Stomach (tissue), 9 donors: ENCODE results near the gene GLB1L2. TPM values are rescaled to one million over a fixed set of nuclear protein-coding genes. Genes with fewer than 3 reads are reported as not detected.

Experiments
- DNase-seq, 2 donors: peaks; one replicate each; pipeline versions ENCODE4 v3.0.0 to v3.0.0-alpha.2; 2013 to 2019
- H3K27ac ChIP-seq, 5 donors: fragments of 200-600 bp in 4 of 5; sonication (generic) in 4 of 5; one replicate each; pipeline ENCODE4 v1.5.1; 2013 to 2019; ENCODE audit warnings: mild to moderate bottlenecking in 1 of 5, moderate library complexity in 1 of 5
- H3K27me3 ChIP-seq, 3 donors: fragments of 200-600 bp; sonication (generic); one replicate each; pipeline ENCODE4 v1.5.1; 2017 to 2019; ENCODE audit warnings: mixed run types in 1 of 3
- H3K36me3 ChIP-seq, 4 donors: fragments of 200-600 bp; sonication (generic); 1 replicate in 3 of 4; 2 replicates in 1 of 4; pipeline ENCODE4 v1.5.1; 2016 to 2019
- H3K4me1 ChIP-seq, 4 donors: fragments of 200-600 bp; sonication (generic); one replicate each; pipeline ENCODE4 v1.5.1; 2016 to 2019
- H3K4me3 ChIP-seq, 4 donors: fragments of 200-600 bp; sonication (generic) in 3 of 4; one replicate each; pipeline ENCODE4 v1.5.1; 2016 to 2019; ENCODE audit warnings: mild to moderate bottlenecking in 1 of 4
- H3K9me3 ChIP-seq, 4 donors: fragments of 200-600 bp; sonication (generic); one replicate each; pipeline ENCODE4 v1.5.1; 2016 to 2019
- CTCF ChIP-seq, 7 experiments: fragments of 450-650 bp in 4 of 7; fragments of 200-600 bp in 3 of 7; sonication (generic) in 3 of 7; IDR thresholded peaks; one replicate each; pipeline ENCODE4 v1.5.1; 2016 to 2019; ENCODE audit warnings: antibody characterized with exemption in 7 of 7, control low read depth in 2 of 7, mild to moderate bottlenecking in 1 of 7
- EP300 ChIP-seq: sonication (generic); formaldehyde crosslinking; IDR thresholded peaks from one replicate; pipeline ENCODE4 v1.6.1; 2017; ENCODE audit warnings: antibody characterized with exemption
- POLR2A ChIP-seq, 4 donors: fragments of 450-650 bp; IDR thresholded peaks; one replicate each; pipeline ENCODE4 v1.6.1; 2016; ENCODE audit warnings: antibody characterized with exemption in 4 of 4, control low read depth in 2 of 4, mild to moderate bottlenecking in 1 of 4, moderate library complexity in 1 of 4
- POLR2AphosphoS5 ChIP-seq, 3 donors: sonication (generic); formaldehyde crosslinking; IDR thresholded peaks; one replicate each; pipeline ENCODE4 v1.6.1; 2016; ENCODE audit warnings: antibody characterized with exemption in 3 of 3
- WGBS, 5 donors: extraction: QIAGEN DNeasy Blood & Tissue Kit in 3 of 5; methylation state at CpG; one replicate each; pipeline versions ENCODE4 v1.1.5 to v1.1.7; 2013 to 2018; 5-methylcytosine and 5-hydroxymethylcytosine counted together
- intact Hi-C: fragments of 100-400 bp; cut with DNase I; formaldehyde crosslinking; loops from one replicate; pipeline ENCODE4 v1.15.1; 2023; ENCODE audit warnings: low total_unique reads
- polyA plus RNA-seq, 3 donors: library from polyadenylated mRNA; stranded (reverse); fragments of 200-250 nt; gene quantifications; one replicate each; pipeline ENCODE4 v1.2.3, GENCODE V29; 2013
- total RNA-seq, 5 donors: library from RNA; depleted of rRNA; stranded (reverse); fragments of >200 nt; gene quantifications; one replicate each; pipeline versions ENCODE4 v1.1.0 to v1.2.3, GENCODE V29; 2014 to 2016
- donor health status: healthy with polysubstance abuse.
- donor health status: Bipolar disorder and iron deficiency.
- donor health status: healthy.

The GLB1L2 gene
- total and polyA plus RNA-seq, 8 donors, result 2.1 to 19.2 (median 5.3) TPM

GRCh38 chr11:134287561-134287960 is 44.2 kb upstream of the GLB1L2 start:
- no peak overlapping the region for H3K27ac ChIP-seq
- no peak for TF ChIP-seq CTCF (IDR thresholded peaks at IDR 0.05)
- TF ChIP-seq POLR2AphosphoS5 (IDR thresholded peaks at IDR 0.05), result no peak
- no peak for TF ChIP-seq POLR2A (IDR thresholded peaks at IDR 0.05)
- no peak for TF ChIP-seq EP300
- no peak for DNase-seq
- peaks cover 0 to 3% (median 0%) of the 10 kb centered on the region in 3 donors for H3K27me3 ChIP-seq
- H3K4me1 ChIP-seq, result no peaks in the 10 kb centered on the region
- 88 to 94% (median 89%) methylated on average over 12 of the region's 12 CpGs for WGBS, 5 donors
- H3K9me3 ChIP-seq, result no peaks in the 10 kb centered on the region
- no peak overlapping the region for H3K4me3 ChIP-seq
- H3K36me3 ChIP-seq, result no peaks in the 10 kb centered on the region
- intact Hi-C loops, result no loop called here

- no peaks in the 10 kb centered on the region for H3K9me3 ChIP-seq
- H3K36me3 ChIP-seq, result no peaks in the 10 kb centered on the region
- intact Hi-C loops, result no loop called here
- TF ChIP-seq EP300 (no peak), CTCF (IDR thresholded peaks at IDR 0.05) (no peak), POLR2A (IDR thresholded peaks at IDR 0.05) (no peak), POLR2AphosphoS5 (IDR thresholded peaks at IDR 0.05) (no peak)
- peaks cover 0 to 5% (median 0%) of the 10 kb centered on the region in 3 donors for H3K27me3 ChIP-seq
- whole genome bisulfite sequencing, 5 donors, result 89 to 94% (median 92%) methylated on average over 12 to 13 of the region's 13 CpGs
- DNase-seq, result no peak
- H3K4me3 ChIP-seq, result no peak overlapping the region
- H3K27ac ChIP-seq, result no peak overlapping the region
- no peaks in the 10 kb centered on the region for H3K4me1 ChIP-seq
Measured at GRCh38 chr11:134288486-134288885, 43.3 kb upstream of the GLB1L2 start.

- Histone ChIP-seq H3K9me3 (no peaks in the 10 kb centered on the region), H3K27me3 (peaks cover 0 to 9% (median 0%) of the 10 kb centered on the region in 3 donors), H3K4me1 (no peaks in the 10 kb centered on the region), H3K36me3 (no peaks in the 10 kb centered on the region), H3K27ac (no peak overlapping the region), H3K4me3 (no peak overlapping the region)
- TF ChIP-seq POLR2AphosphoS5 (IDR thresholded peaks at IDR 0.05) (no peak), EP300 (no peak), POLR2A (IDR thresholded peaks at IDR 0.05) (no peak), CTCF (IDR thresholded peaks at IDR 0.05) (no peak)
- intact Hi-C loops, result no loop called here
- DNase-seq, result no peak
- WGBS, 5 donors, result 76 to 82% (median 79%) methylated on average over 4 of the region's 4 CpGs
Measured at GRCh38 chr11:134289167-134289566, 42.6 kb upstream of the GLB1L2 start.

- Histone ChIP-seq H3K4me1 (no peaks in the 10 kb centered on the region), H3K9me3 (no peaks in the 10 kb centered on the region), H3K4me3 (no peak overlapping the region), H3K36me3 (no peaks in the 10 kb centered on the region), H3K27me3 (peaks cover 0 to 9% (median 0%) of the 10 kb centered on the region in 3 donors), H3K27ac (no peak overlapping the region)
- no peak for TF ChIP-seq POLR2AphosphoS5 (IDR thresholded peaks at IDR 0.05)
- no peak for TF ChIP-seq POLR2A (IDR thresholded peaks at IDR 0.05)
- TF ChIP-seq EP300, result no peak
- no peak for TF ChIP-seq CTCF (IDR thresholded peaks at IDR 0.05)
- peak in 1 of 2 donors; percentile 44 for DNase-seq
- 21 to 50% (median 30%) methylated on average over 10 to 12 of the region's 12 CpGs for WGBS, 5 donors
- intact Hi-C loops, result no loop called here
Measured at GRCh38 chr11:134289789-134290188, 42.0 kb upstream of the GLB1L2 start.
